ENCODE data around the gene TMEM185B.

The TMEM185B gene

GRCh38 chr2:120231974-120232635 is 8.9 kb upstream of the TMEM185B start:
- no peak for DNase-seq (ENCODE audit: low spot score)

- DNase-seq (ENCODE audit: low spot score): no peak
These were observed 8.4 kb upstream of the TMEM185B start for GRCh38 chr2:120231564-120231973.

- no peak for DNase-seq (ENCODE audit: low spot score)
These were observed 7.6 kb upstream of the TMEM185B start for GRCh38 chr2:120230515-120231471.

- no peak for DNase-seq (ENCODE audit: low spot score)
These were observed 6.1 kb upstream of the TMEM185B start for GRCh38 chr2:120229341-120229740.

- DNase-seq (ENCODE audit: low spot score): no peak
These were observed 5.3 kb upstream of the TMEM185B start for GRCh38 chr2:120228503-120228902.

- no peak for DNase-seq (ENCODE audit: low spot score)
These were observed 4.2 kb upstream of the TMEM185B start for GRCh38 chr2:120227111-120227991.

GRCh38 chr2:120226316-120226715 is 3.1 kb upstream of the TMEM185B start:
- DNase-seq (ENCODE audit: low spot score): no peak

GRCh38 chr2:120225549-120226065 is 2.4 kb upstream of the TMEM185B start:
- no peak for DNase-seq (ENCODE audit: low spot score)

- DNase-seq (ENCODE audit: low spot score): peak; percentile 47
These were observed 1.7 kb upstream of the TMEM185B start for GRCh38 chr2:120224735-120225548.

GRCh38 chr2:120224256-120224655 is 1.1 kb upstream of the TMEM185B start:
- DNase-seq (ENCODE audit: low spot score): peak; percentile 53

- peak; percentile 47 for DNase-seq (ENCODE audit: low spot score)
These were observed 790 bp downstream of the TMEM185B start for GRCh38 chr2:120222186-120223033.

- peak; percentile 30 for DNase-seq (ENCODE audit: low spot score)
These were observed 1.6 kb downstream of the TMEM185B start for GRCh38 chr2:120221616-120222015.

GRCh38 chr2:120220756-120221155 is 2.4 kb downstream of the TMEM185B start:
- DNase-seq (ENCODE audit: low spot score): no peak

- DNase-seq (ENCODE audit: low spot score): no peak
These were observed 3.4 kb downstream of the TMEM185B start for GRCh38 chr2:120219766-120220165.

GRCh38 chr2:120219291-120219690 is 3.9 kb downstream of the TMEM185B start:
- DNase-seq (ENCODE audit: low spot score): no peak

- no peak for DNase-seq (ENCODE audit: low spot score)
These were observed 5.0 kb downstream of the TMEM185B start for GRCh38 chr2:120218181-120218580.

- DNase-seq (ENCODE audit: low spot score): no peak
These were observed 12.9 kb downstream of the TMEM185B start for GRCh38 chr2:120210270-120210693.

- no peak for DNase-seq (ENCODE audit: low spot score)
These were observed 13.6 kb downstream of the TMEM185B start for GRCh38 chr2:120209427-120210269.
